ENCODE results near the gene AP2M1. TPM values are rescaled to one million over a fixed set of nuclear protein-coding genes. Genes with fewer than 3 reads are reported as not detected.

Gene AP2M1
- polyA plus RNA-seq, 1 donor from 2014 or later = 551 TPM

GRCh38 chr3:184211297-184211696, 36.6 kb downstream of the AP2M1 start:
- no peak for TF ChIP-seq TAF1 (IDR thresholded peaks at IDR 0.05; ENCODE audit: low read depth)
- no peak for TF ChIP-seq POLR2AphosphoS5 (IDR thresholded peaks at IDR 0.05)
- no peak for TF ChIP-seq EZH2 (IDR thresholded peaks at IDR 0.05; ENCODE audit: borderline replicate concordance, insufficient read depth, low read length, poor library complexity, severe bottlenecking)
- no peak for TF ChIP-seq EP300 (conservative IDR thresholded peaks at IDR 0.05; ENCODE audit: poor library complexity, severe bottlenecking)
- TF ChIP-seq SMC3 (conservative IDR thresholded peaks at IDR 0.05; ENCODE audit: poor library complexity) = no peak
- TF ChIP-seq RAD21 (conservative IDR thresholded peaks at IDR 0.05) = no peak
- no peak for TF ChIP-seq REST (IDR thresholded peaks at IDR 0.05; ENCODE audit: borderline replicate concordance)
- no peak for TF ChIP-seq MXI1 (conservative IDR thresholded peaks at IDR 0.05; ENCODE audit: poor library complexity, severe bottlenecking)
- H3F3A ChIP-seq (ENCODE audit: insufficient read depth, low read length, poor library complexity, severe bottlenecking) = no peaks in the 10 kb centered on the region
- no peak overlapping the region for H3K4me2 ChIP-seq (ENCODE audit: low read length)
- H3K27me3 ChIP-seq (ENCODE audit: insufficient read depth, low read depth, low read length) = no peaks in the 10 kb centered on the region
- H4K20me1 ChIP-seq (ENCODE audit: insufficient read depth) = no peaks in the 10 kb centered on the region
- no peaks in the 10 kb centered on the region for H3K79me2 ChIP-seq (replicated peaks; ENCODE audit: insufficient read depth, low read length)
- H3K9ac ChIP-seq (ENCODE audit: low read length) = no peak overlapping the region
- no peak overlapping the region for H2AFZ ChIP-seq (ENCODE audit: low read depth, low read length)
- no peaks in the 10 kb centered on the region for H3K9me2 ChIP-seq (ENCODE audit: insufficient read depth, low read length)
- H3K9me3 ChIP-seq (ENCODE audit: low read length) = no peaks in the 10 kb centered on the region
- H3K36me3 ChIP-seq (ENCODE audit: insufficient read depth, low read length) = no peaks in the 10 kb centered on the region
- no peak overlapping the region for H3K4me3 ChIP-seq (ENCODE audit: low read length)
- no peak overlapping the region for H3K27ac ChIP-seq (ENCODE audit: low read length)

GRCh38 chr3:184211718-184212117, 37.1 kb downstream of the AP2M1 start:
- H3K27ac ChIP-seq (ENCODE audit: low read length) = no peak overlapping the region
- H3K27me3 ChIP-seq (ENCODE audit: insufficient read depth, low read depth, low read length) = no peaks in the 10 kb centered on the region
- TF ChIP-seq POLR2AphosphoS5 (IDR thresholded peaks at IDR 0.05) = no peak
- no peak for TF ChIP-seq EZH2 (IDR thresholded peaks at IDR 0.05; ENCODE audit: borderline replicate concordance, insufficient read depth, low read length, poor library complexity, severe bottlenecking)
- TF ChIP-seq TAF1 (IDR thresholded peaks at IDR 0.05; ENCODE audit: low read depth) = no peak
- TF ChIP-seq RAD21 (conservative IDR thresholded peaks at IDR 0.05) = no peak
- TF ChIP-seq MXI1 (conservative IDR thresholded peaks at IDR 0.05; ENCODE audit: poor library complexity, severe bottlenecking) = no peak
- no peak for TF ChIP-seq SMC3 (conservative IDR thresholded peaks at IDR 0.05; ENCODE audit: poor library complexity)
- TF ChIP-seq, protein P1, sequence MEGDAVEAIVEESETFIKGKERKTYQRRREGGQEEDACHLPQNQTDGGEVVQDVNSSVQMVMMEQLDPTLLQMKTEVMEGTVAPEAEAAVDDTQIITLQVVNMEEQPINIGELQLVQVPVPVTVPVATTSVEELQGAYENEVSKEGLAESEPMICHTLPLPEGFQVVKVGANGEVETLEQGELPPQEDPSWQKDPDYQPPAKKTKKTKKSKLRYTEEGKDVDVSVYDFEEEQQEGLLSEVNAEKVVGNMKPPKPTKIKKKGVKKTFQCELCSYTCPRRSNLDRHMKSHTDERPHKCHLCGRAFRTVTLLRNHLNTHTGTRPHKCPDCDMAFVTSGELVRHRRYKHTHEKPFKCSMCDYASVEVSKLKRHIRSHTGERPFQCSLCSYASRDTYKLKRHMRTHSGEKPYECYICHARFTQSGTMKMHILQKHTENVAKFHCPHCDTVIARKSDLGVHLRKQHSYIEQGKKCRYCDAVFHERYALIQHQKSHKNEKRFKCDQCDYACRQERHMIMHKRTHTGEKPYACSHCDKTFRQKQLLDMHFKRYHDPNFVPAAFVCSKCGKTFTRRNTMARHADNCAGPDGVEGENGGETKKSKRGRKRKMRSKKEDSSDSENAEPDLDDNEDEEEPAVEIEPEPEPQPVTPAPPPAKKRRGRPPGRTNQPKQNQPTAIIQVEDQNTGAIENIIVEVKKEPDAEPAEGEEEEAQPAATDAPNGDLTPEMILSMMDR (IDR thresholded peaks at IDR 0.05; ENCODE audit: poor library complexity, severe bottlenecking) = no peak
- TF ChIP-seq REST (IDR thresholded peaks at IDR 0.05; ENCODE audit: borderline replicate concordance) = no peak
- no peak overlapping the region for H3K9ac ChIP-seq (ENCODE audit: low read length)
- H3K79me2 ChIP-seq (replicated peaks; ENCODE audit: insufficient read depth, low read length) = no peaks in the 10 kb centered on the region
- no peaks in the 10 kb centered on the region for H3K36me3 ChIP-seq (ENCODE audit: insufficient read depth, low read length)
- no peak overlapping the region for H3K4me3 ChIP-seq (ENCODE audit: low read length)
- H3K9me3 ChIP-seq (ENCODE audit: low read length) = no peaks in the 10 kb centered on the region
- H3K9me2 ChIP-seq (ENCODE audit: insufficient read depth, low read length) = no peaks in the 10 kb centered on the region
- no peaks in the 10 kb centered on the region for H4K20me1 ChIP-seq (ENCODE audit: insufficient read depth)
- H3F3A ChIP-seq (ENCODE audit: insufficient read depth, low read length, poor library complexity, severe bottlenecking) = no peaks in the 10 kb centered on the region
- H3K4me2 ChIP-seq (ENCODE audit: low read length) = no peak overlapping the region
- H2AFZ ChIP-seq (ENCODE audit: low read depth, low read length) = no peak overlapping the region
